ENCODE results near the gene CSE1L. TPM values are rescaled to one million over a fixed set of nuclear protein-coding genes. Genes with fewer than 3 reads are reported as not detected.

The CSE1L gene
- total RNA-seq, 1 experiment from 2014 or later: 316 TPM

GRCh38 chr20:49122920-49123319 is 76.8 kb downstream of the CSE1L start:
- Histone ChIP-seq H3K4me1 (no peaks in the 10 kb centered on the region), H3K36me3 (ENCODE audit: control insufficient read depth, insufficient read depth, low read length) (peaks cover 18% of the 10 kb centered on the region), H3K9me3 (no peaks in the 10 kb centered on the region), H3K4me3 (ENCODE audit: low read depth, low read length) (no peak overlapping the region), H3K27me3 (replicated peaks; ENCODE audit: control insufficient read depth, insufficient read depth, low read length) (no peaks in the 10 kb centered on the region)
- CTCF ChIA-PET: interaction anchor here (1.6 kb wide), 1 partner anchor 10 kb away, joined by 4 read pairs; no protein-coding TSS in a partner anchor
- Mint-ChIP-seq H3K27ac (ENCODE audit: unreplicated experiment) (no peak overlapping the region), H3K36me3 (ENCODE audit: insufficient read depth, unreplicated experiment) (peaks cover 96% of the 10 kb centered on the region), H3K4me1 (ENCODE audit: low read depth, unreplicated experiment) (no peaks in the 10 kb centered on the region), H3K27me3 (ENCODE audit: insufficient read depth, unreplicated experiment) (no peaks in the 10 kb centered on the region), H3K4me3 (ENCODE audit: unreplicated experiment) (no peak overlapping the region), H3K9me3 (ENCODE audit: unreplicated experiment) (no peaks in the 10 kb centered on the region)
- DNase-seq: no peak
- POLR2A ChIA-PET: no interaction called here
- BruUV-seq (replicated peaks): no TSS peak
- intact Hi-C loops (cut with micrococcal nuclease; ENCODE audit: unreplicated experiment): no loop called here
- no peak for TF ChIP-seq CTCF (IDR thresholded peaks at IDR 0.05; ENCODE audit: insufficient read depth in 1 of 2, low read depth in 1 of 2, low read length in 1 of 2, severe bottlenecking in 1 of 2, unreplicated experiment in 1 of 2)

DNA sequence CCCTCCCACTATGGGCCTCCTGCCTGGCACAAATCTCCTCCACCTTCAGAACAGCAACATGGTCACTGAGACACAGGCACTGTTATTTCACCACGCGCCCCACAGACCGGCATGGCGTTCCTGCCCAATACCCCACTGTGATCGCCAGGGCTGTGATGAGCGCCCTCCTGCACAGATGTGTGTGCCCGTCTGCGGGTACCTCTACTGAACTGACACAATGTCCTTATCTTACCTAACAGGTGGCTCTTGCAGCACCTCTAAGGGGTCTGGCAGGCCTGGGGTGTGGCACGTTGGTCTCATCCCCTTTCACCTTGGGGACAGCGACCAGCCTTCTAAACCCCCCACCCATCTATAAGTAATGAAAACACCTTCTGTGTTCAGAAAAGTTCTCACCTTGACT is 77.9 kb downstream of the CSE1L start:
- Mint-ChIP-seq H3K36me3 (ENCODE audit: insufficient read depth, unreplicated experiment) (peaks cover 96% of the 10 kb centered on the region), H3K4me1 (ENCODE audit: low read depth, unreplicated experiment) (no peaks in the 10 kb centered on the region), H3K27ac (ENCODE audit: unreplicated experiment) (no peak overlapping the region), H3K9me3 (ENCODE audit: unreplicated experiment) (no peaks in the 10 kb centered on the region), H3K4me3 (ENCODE audit: unreplicated experiment) (no peak overlapping the region), H3K27me3 (ENCODE audit: insufficient read depth, unreplicated experiment) (no peaks in the 10 kb centered on the region)
- intact Hi-C loops (cut with micrococcal nuclease; ENCODE audit: unreplicated experiment): no loop called here
- Histone ChIP-seq H3K27me3 (replicated peaks; ENCODE audit: control insufficient read depth, insufficient read depth, low read length) (no peaks in the 10 kb centered on the region), H3K9me3 (no peaks in the 10 kb centered on the region), H3K4me3 (ENCODE audit: low read depth, low read length) (no peak overlapping the region), H3K36me3 (ENCODE audit: control insufficient read depth, insufficient read depth, low read length) (peaks cover 16% of the 10 kb centered on the region), H3K4me1 (no peaks in the 10 kb centered on the region)
- ChIA-PET CTCF (no interaction called here), POLR2A (no interaction called here)
- no peak for DNase-seq
- TF ChIP-seq CTCF (IDR thresholded peaks at IDR 0.05; ENCODE audit: insufficient read depth in 1 of 2, low read depth in 1 of 2, low read length in 1 of 2, severe bottlenecking in 1 of 2, unreplicated experiment in 1 of 2): no peak
- BruUV-seq (replicated peaks): no TSS peak

GRCh38 chr20:49132995-49133478 is 86.9 kb downstream of the CSE1L start:
- intact Hi-C loops (cut with micrococcal nuclease; ENCODE audit: unreplicated experiment): loop anchor here (1.0 to 2.0 kb wide), 3 partner anchors 54 to 187 kb away; no protein-coding TSS in a partner anchor
- no peaks in the 10 kb centered on the region for H3K27me3 ChIP-seq (replicated peaks; ENCODE audit: control insufficient read depth, insufficient read depth, low read length)
- H3K36me3 ChIP-seq (ENCODE audit: control insufficient read depth, insufficient read depth, low read length): peaks cover 6% of the 10 kb centered on the region
- BruUV-seq (replicated peaks): no TSS peak
- Mint-ChIP-seq H3K27me3 (ENCODE audit: insufficient read depth, unreplicated experiment) (no peaks in the 10 kb centered on the region), H3K27ac (ENCODE audit: unreplicated experiment) (no peak overlapping the region), H3K9me3 (ENCODE audit: unreplicated experiment) (no peaks in the 10 kb centered on the region), H3K4me1 (ENCODE audit: low read depth, unreplicated experiment) (peaks cover 4% of the 10 kb centered on the region), H3K36me3 (ENCODE audit: insufficient read depth, unreplicated experiment) (peaks cover 80% of the 10 kb centered on the region), H3K4me3 (ENCODE audit: unreplicated experiment) (no peak overlapping the region)
- H3K4me3 ChIP-seq (ENCODE audit: low read depth, low read length): no peak overlapping the region
- TF ChIP-seq CTCF (IDR thresholded peaks at IDR 0.05; ENCODE audit: insufficient read depth in 1 of 2, low read depth in 1 of 2, low read length in 1 of 2, severe bottlenecking in 1 of 2, unreplicated experiment in 1 of 2): peak; percentile 73 to 77
- H3K9me3 ChIP-seq: no peaks in the 10 kb centered on the region
- ChIA-PET CTCF (interaction anchor here (0.7 to 3.1 kb wide), 12 partner anchors 10 to 475 kb away, joined by 3 to 85 read pairs (median 4); partner anchors contain the start of gene DDX27), POLR2A (interaction anchor here (1.2 to 2.6 kb wide), 2 partner anchors 84 to 86 kb away, joined by 7 to 26 read pairs; partner anchors contain the start of gene DDX27)
- DNase-seq: peak in 1 of 2 experiments; percentile 80
- 0 out of 2 replicates have a peak, but pooled peaks cover 5% of the 10 kb centered on the region for H3K4me1 ChIP-seq

Data from Caco-2 (cell line).